Spleen (tissue), 11 donors: Measurements from ENCODE around the gene ATG4D. TPM values are rescaled to one million over a fixed set of nuclear protein-coding genes. Genes with fewer than 3 reads are reported as not detected.
"Not testable (repeated sequence)": the region's sequence is repeated elsewhere in the genome, so short reads cannot be mapped to it uniquely, and the experiment has no call there.

Experiments
- DNase-seq: peaks from one replicate; pipeline ENCODE4 v3.0.0-alpha.2; 2020
- H3K27ac ChIP-seq, 8 donors: fragments of 200-600 bp; sonication (generic) in 7 of 8; 1 replicate in 4 of 8; 2 replicates in 4 of 8; pipeline versions ENCODE4 v1.5.0 to v1.8.0; 2016 to 2021; ENCODE audit warnings: inconsistent platforms in 4 of 8, mild to moderate bottlenecking in 4 of 8, moderate library complexity in 1 of 8
- H3K27me3 ChIP-seq, 7 donors: fragments of 200-600 bp; sonication (generic) in 6 of 7; replicated peaks in 1 of 7; 1 replicate in 4 of 7; 2 replicates in 3 of 7; pipeline versions ENCODE4 v1.5.0 to v1.8.0; 2016 to 2021; ENCODE audit warnings: inconsistent platforms in 3 of 7, mild to moderate bottlenecking in 1 of 7
- H3K36me3 ChIP-seq, 6 donors: fragments of 200-600 bp; sonication (generic) in 5 of 6; 1 replicate in 4 of 6; 2 replicates in 2 of 6; pipeline versions ENCODE4 v1.5.0 to v1.8.0; 2016 to 2021; ENCODE audit warnings: inconsistent platforms in 2 of 6
- H3K4me1 ChIP-seq, 6 donors: fragments of 200-600 bp; sonication (generic) in 5 of 6; 1 replicate in 3 of 6; 2 replicates in 3 of 6; pipeline versions ENCODE4 v1.5.0 to v1.8.0; 2016 to 2021; ENCODE audit warnings: inconsistent platforms in 3 of 6
- H3K4me3 ChIP-seq, 8 donors: fragments of 200-600 bp; sonication (generic) in 7 of 8; 1 replicate in 4 of 8; 2 replicates in 4 of 8; pipeline versions ENCODE4 v1.5.0 to v1.8.0; 2016 to 2021; ENCODE audit warnings: inconsistent platforms in 4 of 8, mild to moderate bottlenecking in 4 of 8, moderate library complexity in 2 of 8
- H3K9me3 ChIP-seq, 8 donors: fragments of 200-600 bp; sonication (generic) in 7 of 8; 1 replicate in 4 of 8; 2 replicates in 4 of 8; pipeline versions ENCODE4 v1.5.0 to v1.8.0; 2016 to 2021; ENCODE audit warnings: inconsistent platforms in 4 of 8
- POLR2A ChIP-seq, 3 donors: fragments of 450-650 bp; IDR thresholded peaks; one replicate each; pipeline ENCODE4 v1.5.1; 2017; ENCODE audit warnings: antibody characterized with exemption in 3 of 3, mild to moderate bottlenecking in 1 of 3
- POLR2AphosphoS5 ChIP-seq, 3 donors: sonication (generic); formaldehyde crosslinking; IDR thresholded peaks; one replicate each; pipeline ENCODE4 v1.5.1; 2017; ENCODE audit warnings: antibody characterized with exemption in 3 of 3
- WGBS, 5 donors: extraction: QIAGEN DNeasy Blood & Tissue Kit in 3 of 5; methylation state at CpG; one replicate each; pipeline versions ENCODE4 v1.1.5 to v1.1.7; 2013 to 2018; 5-methylcytosine and 5-hydroxymethylcytosine counted together
- intact Hi-C: fragments of 100-400 bp; cut with DNase I; formaldehyde crosslinking; loops from one replicate; pipeline ENCODE4 v1.15.0; 2023; ENCODE audit warnings: low total_unique reads
- polyA plus RNA-seq, 3 donors: library from polyadenylated mRNA; stranded (reverse); fragments of 200-250 nt; gene quantifications; one replicate each; pipeline ENCODE4 v1.2.1, GENCODE V29; 2013
- total RNA-seq, 7 donors: library from RNA; depleted of rRNA in 3 of 7; stranded (reverse); fragments of >200 nt in 3 of 7; fragmentation: NEBNext Ultra II Directional in 4 of 7; extraction: Animal tissue kit (Norgen Biotek cat#: 25700) in 4 of 7; gene quantifications; one replicate each; pipeline versions ENCODE4 v1.1.0 to v1.2.1, GENCODE V29; 2016 to 2021
- TF ChIP-seq, protein P1 (sequence below), 11 experiments: fragments of 200-600 bp in 7 of 11; fragments of 450-650 bp in 4 of 11; sonication (generic) in 4 of 11; IDR thresholded peaks in 8 of 11; conservative IDR thresholded peaks in 3 of 11; 1 replicate in 7 of 11; 2 replicates in 4 of 11; pipeline versions ENCODE4 v1.4.0 to v1.8.0; 2016 to 2021; ENCODE audit warnings: antibody characterized with exemption in 11 of 11, inconsistent platforms in 4 of 11, mild to moderate bottlenecking in 1 of 11
- donor health status: healthy with polysubstance abuse.
- donor health status: DM: no; HTN: no; CAD: no; lungs with moderate emphysema.
- donor health status: DM: no; HTN: no; CAD: no.
- donor health status: Bipolar disorder and iron deficiency.
- donor health status: healthy.
- donor health status: DM: no; HTN: no; CAD: no.
- donor health status: DM: yes; HTN: yes; CAD: no.

Gene ATG4D
- total and polyA plus RNA-seq, 10 donors: 18.2 to 40.5 (median 32.1) TPM

GRCh38 chr19:10568826-10569651 lies 25.3 kb downstream of the ATG4D start, which contains the start of gene CDKN2D:
CDKN2D (minus strand) TSS chr19:10568979; CDS start chr19:10568653, 326 bp downstream.
- peak; percentile 100 for DNase-seq
- 0 to 1% (median 0%) methylated on average over 33 to 71 of the region's 71 CpGs for WGBS, 5 donors
- Histone ChIP-seq H3K27me3 (no peaks in the 10 kb centered on the region), H3K4me1 (peaks cover 33 to 64% (median 56%) of the 10 kb centered on the region in 6 donors), H3K36me3 (peaks cover 0 to 10% (median 0%) of the 10 kb centered on the region in 6 donors), H3K9me3 (no peaks in the 10 kb centered on the region), H3K27ac (peak within 1 kb of the TSS; percentile 69 to 98 (median 94)), H3K4me3 (peak within 1 kb of the TSS; percentile 53 to 98 (median 89))
- intact Hi-C loops: loop anchor here (5.0 kb wide), 1 partner anchor 67 kb away; the partner anchor contains the start of gene KEAP1
- TF ChIP-seq POLR2AphosphoS5 (IDR thresholded peaks at IDR 0.05) (peak; percentile 92 to 96 (median 95)), POLR2A (IDR thresholded peaks at IDR 0.05) (peak in 2 of 3 donors; percentile 14 to 68)
- TF ChIP-seq, protein P1, sequence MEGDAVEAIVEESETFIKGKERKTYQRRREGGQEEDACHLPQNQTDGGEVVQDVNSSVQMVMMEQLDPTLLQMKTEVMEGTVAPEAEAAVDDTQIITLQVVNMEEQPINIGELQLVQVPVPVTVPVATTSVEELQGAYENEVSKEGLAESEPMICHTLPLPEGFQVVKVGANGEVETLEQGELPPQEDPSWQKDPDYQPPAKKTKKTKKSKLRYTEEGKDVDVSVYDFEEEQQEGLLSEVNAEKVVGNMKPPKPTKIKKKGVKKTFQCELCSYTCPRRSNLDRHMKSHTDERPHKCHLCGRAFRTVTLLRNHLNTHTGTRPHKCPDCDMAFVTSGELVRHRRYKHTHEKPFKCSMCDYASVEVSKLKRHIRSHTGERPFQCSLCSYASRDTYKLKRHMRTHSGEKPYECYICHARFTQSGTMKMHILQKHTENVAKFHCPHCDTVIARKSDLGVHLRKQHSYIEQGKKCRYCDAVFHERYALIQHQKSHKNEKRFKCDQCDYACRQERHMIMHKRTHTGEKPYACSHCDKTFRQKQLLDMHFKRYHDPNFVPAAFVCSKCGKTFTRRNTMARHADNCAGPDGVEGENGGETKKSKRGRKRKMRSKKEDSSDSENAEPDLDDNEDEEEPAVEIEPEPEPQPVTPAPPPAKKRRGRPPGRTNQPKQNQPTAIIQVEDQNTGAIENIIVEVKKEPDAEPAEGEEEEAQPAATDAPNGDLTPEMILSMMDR (IDR thresholded peaks at IDR 0.05 in 8 of 11, conservative IDR thresholded peaks at IDR 0.05 in 3 of 11): peak; percentile 54 to 94 (median 84)

- not testable (repeated sequence) for H3K9me3 ChIP-seq, DNase-seq, H3K4me3 ChIP-seq, H3K27me3 ChIP-seq, H3K36me3 ChIP-seq, H3K27ac ChIP-seq
- WGBS, 5 donors: 86 to 92% (median 88%) methylated on average over 6 of the region's 6 CpGs
- intact Hi-C loops: loop anchor here (10.0 kb wide), 1 partner anchor 169 kb away; the partner anchor contains the start of gene CDC37
- peaks cover 7 to 25% (median 20%) of the 10 kb centered on the region in 6 donors for H3K4me1 ChIP-seq
Observed at GRCh38 chr19:10573793-10574192, 30.1 kb downstream of the ATG4D start.

GRCh38 chr19:10574462-10574861 lies 30.8 kb downstream of the ATG4D start:
- DNase-seq: no peak
- Histone ChIP-seq H3K27ac (no peak overlapping the region), H3K27me3 (no peaks in the 10 kb centered on the region), H3K4me1 (peaks cover 3 to 20% (median 14%) of the 10 kb centered on the region in 6 donors), H3K9me3 (no peaks in the 10 kb centered on the region), H3K4me3 (no peak overlapping the region), H3K36me3 (no peaks in the 10 kb centered on the region)
- intact Hi-C loops: loop anchor here (10.0 kb wide), 1 partner anchor 170 kb away; the partner anchor contains the start of gene CDC37
- WGBS, 5 donors: 82 to 90% (median 87%) methylated on average over 8 of the region's 8 CpGs
- TF ChIP-seq, protein P1 (IDR thresholded peaks at IDR 0.05 in 8 of 11, conservative IDR thresholded peaks at IDR 0.05 in 3 of 11): no peak
- TF ChIP-seq POLR2A (IDR thresholded peaks at IDR 0.05): no peak
- TF ChIP-seq POLR2AphosphoS5 (IDR thresholded peaks at IDR 0.05): no peak

GRCh38 chr19:10575011-10575716 lies 31.5 kb downstream of the ATG4D start:
- H3K27ac ChIP-seq: no peak overlapping the region
- intact Hi-C loops: loop anchor here (10.0 kb wide), 1 partner anchor 170 kb away; the partner anchor contains the start of gene CDC37

More at GRCh38 chr19:10575011-10575716, 31.5 kb downstream of the ATG4D start:
- Histone ChIP-seq H3K4me1 (peaks cover 0 to 13% (median 9%) of the 10 kb centered on the region in 6 donors), H3K27me3 (no peaks in the 10 kb centered on the region), H3K4me3 (no peak overlapping the region), H3K36me3 (no peaks in the 10 kb centered on the region), H3K9me3 (no peaks in the 10 kb centered on the region)
- TF ChIP-seq POLR2AphosphoS5 (IDR thresholded peaks at IDR 0.05) (no peak), POLR2A (IDR thresholded peaks at IDR 0.05) (no peak)
- TF ChIP-seq, protein P1 (IDR thresholded peaks at IDR 0.05 in 8 of 11, conservative IDR thresholded peaks at IDR 0.05 in 3 of 11): no peak
- WGBS, 5 donors: 75 to 84% (median 83%) methylated on average over 6 of the region's 6 CpGs
- DNase-seq: no peak
